AG04449 (cell line): ENCODE data around the gene ACTN2.

ENCODE experiments used
- CTCF ChIA-PET: fragments of 350-600 bp; formaldehyde crosslinking; extraction: SDS; loops from one replicate; lab custom pipeline; 2021; ENCODE audit warnings: antibody characterized with exemption; lab: Yijun Ruan, JAX
- POLR2A ChIA-PET: fragments of 400-600, 350-600 bp; formaldehyde crosslinking; extraction: SDS; loops from one replicate; lab custom pipeline; 2020; ENCODE audit warnings: antibody characterized with exemption, inconsistent platforms; lab: Yijun Ruan, JAX
- DNase-seq: peaks from one replicate; pipeline ENCODE4 v3.0.0-alpha.2; 2010; ENCODE audit warnings: low read depth, low spot score
- H3K4me3 ChIP-seq: 2 replicates; pipeline ENCODE4 v1.5.1; 2011; ENCODE audit warnings: low read depth, mild to moderate bottlenecking, control low read depth, low read length
- CTCF ChIP-seq: IDR thresholded peaks from one replicate; pipeline ENCODE4 v1.5.1; 2011; ENCODE audit warnings: mild to moderate bottlenecking, moderate library complexity, low read length, control low read depth, inconsistent platforms; ENCODE audit not compliant: insufficient read depth; ENCODE audit errors: missing control alignments

Gene ACTN2

GRCh38 chr1:236773919-236774318, 87.6 kb downstream of the ACTN2 start:
- DNase-seq = no peak
- TF ChIP-seq CTCF = no peak
- no peak overlapping the region for H3K4me3 ChIP-seq
- ChIA-PET CTCF (interaction anchor here (1.3 kb wide), 1 partner anchor 15 kb away, joined by 3 read pairs; no protein-coding TSS in a partner anchor), POLR2A (no interaction called here)

GRCh38 chr1:236774926-236775325, 88.6 kb downstream of the ACTN2 start:
- ChIA-PET CTCF (interaction anchor here (1.3 kb wide), 1 partner anchor 16 kb away, joined by 3 read pairs; no protein-coding TSS in a partner anchor), POLR2A (no interaction called here)
- no peak for DNase-seq
- peak; percentile 16 for TF ChIP-seq CTCF
- H3K4me3 ChIP-seq = no peak overlapping the region

GRCh38 chr1:236779312-236779711, 93.0 kb downstream of the ACTN2 start:
- no peak for TF ChIP-seq CTCF
- CTCF ChIA-PET = interaction anchor here (1.0 kb wide), 1 partner anchor 782 kb away, joined by 3 read pairs; no protein-coding TSS in a partner anchor
- no peak overlapping the region for H3K4me3 ChIP-seq
- POLR2A ChIA-PET = no interaction called here
- no peak for DNase-seq

- no peak overlapping the region for H3K4me3 ChIP-seq
- CTCF ChIA-PET = interaction anchor here (1.4 kb wide), 1 partner anchor 26 kb away, joined by 3 read pairs; no protein-coding TSS in a partner anchor
- no peak for TF ChIP-seq CTCF
- POLR2A ChIA-PET = no interaction called here
- DNase-seq = no peak
These were observed 99.2 kb downstream of the ACTN2 start for GRCh38 chr1:236785477-236785876.

GRCh38 chr1:236786453-236786852, 100.2 kb downstream of the ACTN2 start:
- POLR2A ChIA-PET = interaction anchor here (1.0 kb wide), 1 partner anchor 8 kb away, joined by 5 read pairs; the partner anchor contains the start of gene MTR
- H3K4me3 ChIP-seq = no peak overlapping the region
- CTCF ChIA-PET = interaction anchor here (1.4 kb wide), 1 partner anchor 27 kb away, joined by 7 read pairs; no protein-coding TSS in a partner anchor
- no peak for DNase-seq
- TF ChIP-seq CTCF = no peak

- H3K4me3 ChIP-seq = peak overlapping the region; percentile 94
- DNase-seq = no peak
- ChIA-PET CTCF (interaction anchor here (0.7 kb wide), 1 partner anchor 35 kb away, joined by 5 read pairs; no protein-coding TSS in a partner anchor), POLR2A (interaction anchor here (0.6 to 1.4 kb wide), 7 partner anchors 8 to 278 kb away, joined by 3 to 8 read pairs (median 3); partner anchors contain the start of gene HEATR1)
- TF ChIP-seq CTCF = no peak
These were observed 108.3 kb downstream of the ACTN2 start for GRCh38 chr1:236794585-236795034.
